ENCODE results near the gene PGM1.
A peak's percentile ranks its signal among the peaks of the same experiment; 100 is the strongest.
"Not testable (repeated sequence)": the region's sequence is repeated elsewhere in the genome, so short reads cannot be mapped to it uniquely, and the experiment has no call there.

The PGM1 gene

DNA sequence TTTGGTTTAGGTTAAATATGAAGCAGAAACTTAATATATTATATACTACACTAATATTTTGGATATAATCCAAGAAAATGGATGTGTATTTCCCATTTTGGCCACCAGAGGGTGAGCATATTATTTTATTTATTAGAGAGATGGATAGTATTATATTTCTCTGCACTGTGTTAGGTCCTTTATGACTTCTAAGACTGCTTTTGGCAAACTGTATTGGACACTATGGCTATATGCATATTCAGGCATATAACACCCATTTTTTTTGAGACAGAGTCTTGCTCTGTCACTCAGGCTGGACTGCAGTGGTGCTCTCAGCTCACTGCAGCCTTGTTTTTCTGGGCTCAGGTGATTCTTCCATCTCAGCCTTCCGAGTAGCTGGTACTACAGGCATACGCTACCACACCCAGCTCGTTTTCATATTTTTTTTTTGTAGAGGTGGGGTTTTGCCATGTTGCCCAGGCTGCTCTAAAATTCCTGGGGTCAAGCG, 17.8 kb upstream of the PGM1 start:
- in situ Hi-C loops (cut with HindIII; ENCODE audit: low pct_unique_long_range_greater_than_20kb, low sequenced_read_pairs): no loop called here
- no peak for TF ChIP-seq JUND (IDR thresholded peaks at IDR 0.05; ENCODE audit: low read depth)
- peak in 1 of 2 experiments; percentile 52 for DNase-seq (ENCODE audit: low read depth in 1 of 2, low spot score in 1 of 2)

DNA sequence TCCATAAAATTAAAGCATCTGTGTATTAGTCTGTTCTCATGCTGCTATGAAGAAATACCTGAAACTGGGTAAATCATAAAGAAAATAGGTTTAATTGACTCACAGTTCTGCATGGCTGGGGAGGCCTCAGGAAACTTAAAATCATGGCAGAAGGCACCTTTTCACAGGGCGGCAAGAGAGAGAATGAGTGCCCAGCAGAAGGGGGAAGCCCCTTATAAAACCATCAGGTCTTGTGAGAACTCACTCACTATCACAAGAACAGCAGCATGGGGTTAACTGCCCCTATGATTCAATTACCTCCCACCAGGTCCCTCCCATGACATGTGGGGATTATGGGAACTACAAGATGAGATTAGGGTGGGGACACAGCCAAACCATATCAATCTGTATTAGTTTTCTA, 6.9 kb upstream of the PGM1 start:
- in situ Hi-C loops (cut with HindIII; ENCODE audit: low pct_unique_long_range_greater_than_20kb, low sequenced_read_pairs); DNase-seq (ENCODE audit: low read depth in 1 of 2, low spot score in 1 of 2): not testable (repeated sequence)

- in situ Hi-C loops (cut with HindIII; ENCODE audit: low pct_unique_long_range_greater_than_20kb, low sequenced_read_pairs): no loop called here
- no peak for TF ChIP-seq JUND (IDR thresholded peaks at IDR 0.05; ENCODE audit: low read depth)
- DNase-seq (ENCODE audit: low read depth in 1 of 2, low spot score in 1 of 2): no peak
Measured at GRCh38 chr1:63590166-63590560, 3.0 kb upstream of the PGM1 start.

DNA sequence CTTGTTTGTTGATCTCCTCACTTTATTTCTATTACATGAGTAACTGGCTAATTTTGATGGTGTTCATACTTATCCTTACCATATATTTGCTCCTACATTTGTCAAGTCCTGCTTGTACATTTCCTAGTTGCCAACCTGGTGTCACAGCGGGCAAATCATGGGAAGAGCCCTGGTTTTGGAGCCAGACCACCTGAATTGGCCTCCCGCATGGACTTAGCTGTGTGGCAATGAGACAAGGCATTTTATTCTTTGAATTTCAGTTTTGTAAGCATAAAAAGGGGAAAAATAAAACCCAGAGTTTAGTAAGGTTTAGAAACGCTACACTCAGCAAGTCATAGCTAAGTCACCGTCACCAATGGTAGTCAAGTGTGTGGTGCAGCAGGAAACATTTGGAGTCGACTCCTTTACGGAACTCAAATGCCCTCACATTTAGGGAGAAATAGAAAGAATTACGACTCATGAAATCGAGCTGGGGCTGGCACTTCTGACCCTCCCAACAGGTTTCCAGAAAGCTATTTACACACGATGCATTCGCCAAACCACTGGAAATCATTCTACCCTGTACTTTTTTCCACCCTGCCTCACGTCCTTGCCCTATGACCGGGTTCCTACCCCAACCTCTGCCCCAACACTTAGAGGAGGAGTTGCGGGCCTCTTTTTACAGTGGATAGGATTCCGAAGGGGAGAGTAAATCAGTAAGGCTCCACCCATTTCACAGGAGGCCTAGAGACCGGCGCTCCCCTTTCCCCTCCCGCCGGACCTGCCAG, 492 bp upstream of the PGM1 start:
- in situ Hi-C loops (cut with HindIII; ENCODE audit: low pct_unique_long_range_greater_than_20kb, low sequenced_read_pairs): no loop called here
- peak in 1 of 2 experiments; percentile 47 for DNase-seq (ENCODE audit: low read depth in 1 of 2, low spot score in 1 of 2)
- TF ChIP-seq JUND (IDR thresholded peaks at IDR 0.05; ENCODE audit: low read depth): no peak

DNA sequence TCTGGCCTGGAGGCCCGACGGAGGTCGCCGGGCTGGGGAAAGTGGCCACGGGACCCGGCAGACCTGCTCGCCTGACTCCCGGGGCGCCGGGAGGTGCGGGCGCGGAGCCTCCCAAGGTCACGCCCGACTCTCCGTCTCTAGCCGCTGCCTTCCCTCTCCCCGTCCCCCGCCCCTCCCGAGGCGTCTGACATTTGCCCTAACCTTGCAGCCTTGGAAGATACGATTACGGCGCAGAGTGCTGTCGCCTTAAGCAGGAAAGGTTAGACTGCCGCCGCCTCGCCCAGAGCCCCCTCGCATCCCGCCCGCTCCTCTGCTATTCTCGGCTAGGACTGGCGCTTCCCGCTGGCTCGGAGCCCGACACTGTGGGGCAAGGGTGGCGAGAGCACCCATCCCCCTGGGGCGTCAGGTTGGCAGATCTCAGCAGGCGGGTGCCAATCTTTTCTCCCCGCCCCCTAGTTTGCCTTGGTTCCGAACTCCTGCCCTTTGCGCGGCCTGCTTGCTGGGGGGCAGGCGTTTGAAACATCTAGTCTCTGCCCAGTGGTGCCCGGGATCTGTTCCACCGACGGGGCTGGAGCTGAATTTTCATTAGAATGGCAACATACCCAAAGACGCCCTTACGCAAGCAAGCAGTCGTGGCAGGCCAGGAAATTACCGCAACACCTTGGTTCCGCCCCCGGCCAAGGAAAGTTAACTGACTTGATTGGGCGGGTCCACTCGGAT, 835 bp downstream of the PGM1 start:
- no peak for TF ChIP-seq JUND (IDR thresholded peaks at IDR 0.05; ENCODE audit: low read depth)
- DNase-seq (ENCODE audit: low read depth in 1 of 2, low spot score in 1 of 2): peak; percentile 13 to 67
- in situ Hi-C loops (cut with HindIII; ENCODE audit: low pct_unique_long_range_greater_than_20kb, low sequenced_read_pairs): no loop called here

DNA sequence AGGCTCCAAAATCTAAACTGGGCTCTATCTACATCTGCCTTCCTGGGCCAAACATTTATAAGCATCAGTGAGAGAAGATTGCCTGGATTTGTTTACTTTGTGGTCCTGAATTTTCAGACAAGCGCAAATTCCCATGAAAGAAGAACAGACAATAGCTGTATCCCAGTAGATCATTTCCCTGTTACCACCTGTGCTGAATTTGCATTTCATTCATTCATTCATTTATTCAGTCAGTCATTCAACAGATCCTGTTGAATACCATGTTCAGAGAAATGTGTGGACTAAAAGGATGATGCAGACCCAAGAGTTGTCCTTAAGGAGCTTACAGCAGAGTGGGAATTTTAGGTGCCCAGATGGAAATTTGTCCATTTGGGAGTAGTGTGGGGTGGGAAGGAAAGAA, 2.2 kb downstream of the PGM1 start:
- in situ Hi-C loops (cut with HindIII; ENCODE audit: low pct_unique_long_range_greater_than_20kb, low sequenced_read_pairs): no loop called here
- DNase-seq (ENCODE audit: low read depth in 1 of 2, low spot score in 1 of 2): no peak
- TF ChIP-seq JUND (IDR thresholded peaks at IDR 0.05; ENCODE audit: low read depth): no peak

GRCh38 chr1:63599799-63600198, 6.6 kb downstream of the PGM1 start:
- in situ Hi-C loops (cut with HindIII; ENCODE audit: low pct_unique_long_range_greater_than_20kb, low sequenced_read_pairs): no loop called here
- TF ChIP-seq JUND (IDR thresholded peaks at IDR 0.05; ENCODE audit: low read depth): no peak
- no peak for DNase-seq (ENCODE audit: low read depth in 1 of 2, low spot score in 1 of 2)

- in situ Hi-C loops (cut with HindIII; ENCODE audit: low pct_unique_long_range_greater_than_20kb, low sequenced_read_pairs): no loop called here
- TF ChIP-seq JUND (IDR thresholded peaks at IDR 0.05; ENCODE audit: low read depth): no peak
- no peak for DNase-seq (ENCODE audit: low read depth in 1 of 2, low spot score in 1 of 2)
Measured at GRCh38 chr1:63600248-63600647, 7.0 kb downstream of the PGM1 start.

GRCh38 chr1:63601061-63601460, 7.8 kb downstream of the PGM1 start:
- no peak for DNase-seq (ENCODE audit: low read depth in 1 of 2, low spot score in 1 of 2)
- in situ Hi-C loops (cut with HindIII; ENCODE audit: low pct_unique_long_range_greater_than_20kb, low sequenced_read_pairs): no loop called here
- TF ChIP-seq JUND (IDR thresholded peaks at IDR 0.05; ENCODE audit: low read depth): no peak

DNA sequence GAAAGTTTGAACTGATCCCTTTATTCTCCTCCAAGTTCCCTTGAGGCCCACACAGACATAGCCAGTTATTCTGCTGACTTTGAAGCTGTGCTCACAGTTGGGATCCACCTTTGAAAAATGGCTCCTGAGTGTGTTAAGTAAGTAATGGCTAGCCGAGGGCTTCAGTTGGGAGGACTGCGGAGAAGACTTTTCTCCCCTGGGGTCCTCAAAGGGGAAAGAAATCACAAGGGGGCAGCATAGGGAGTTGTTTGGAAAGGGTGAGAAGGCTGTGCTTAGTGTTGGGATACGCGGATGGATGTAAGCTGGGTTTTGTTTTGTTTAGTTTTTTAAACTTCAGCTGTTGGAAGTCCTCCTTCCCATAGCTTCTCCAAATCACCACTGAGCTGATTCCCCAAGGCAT, 8.3 kb downstream of the PGM1 start:
- in situ Hi-C loops (cut with HindIII; ENCODE audit: low pct_unique_long_range_greater_than_20kb, low sequenced_read_pairs): no loop called here
- no peak for TF ChIP-seq JUND (IDR thresholded peaks at IDR 0.05; ENCODE audit: low read depth)
- DNase-seq (ENCODE audit: low read depth in 1 of 2, low spot score in 1 of 2): no peak

DNA sequence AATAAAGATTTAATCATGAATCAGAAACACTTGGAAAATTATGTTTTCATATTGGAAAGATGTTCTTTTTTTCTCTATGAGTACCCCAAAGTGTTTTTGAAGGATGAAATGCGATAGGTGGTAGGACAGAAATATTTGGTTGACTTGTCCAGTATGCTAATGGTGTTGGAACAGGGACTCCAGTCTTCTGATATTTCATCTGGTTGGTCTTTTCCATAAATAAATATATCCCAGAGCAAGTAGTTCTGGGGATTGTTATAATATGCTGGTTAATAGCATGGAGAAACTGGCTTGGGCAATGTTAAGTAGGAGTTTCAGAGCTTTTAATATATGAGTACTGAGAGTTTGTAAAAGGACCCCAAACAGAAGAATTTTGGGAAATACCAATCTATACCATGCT, 8.7 kb downstream of the PGM1 start:
- TF ChIP-seq JUND (IDR thresholded peaks at IDR 0.05; ENCODE audit: low read depth): no peak
- in situ Hi-C loops (cut with HindIII; ENCODE audit: low pct_unique_long_range_greater_than_20kb, low sequenced_read_pairs): no loop called here
- no peak for DNase-seq (ENCODE audit: low read depth in 1 of 2, low spot score in 1 of 2)

- no peak for DNase-seq (ENCODE audit: low read depth in 1 of 2, low spot score in 1 of 2)
- in situ Hi-C loops (cut with HindIII; ENCODE audit: low pct_unique_long_range_greater_than_20kb, low sequenced_read_pairs): no loop called here
- no peak for TF ChIP-seq JUND (IDR thresholded peaks at IDR 0.05; ENCODE audit: low read depth)
Measured at GRCh38 chr1:63602629-63603028, 9.4 kb downstream of the PGM1 start.

DNA sequence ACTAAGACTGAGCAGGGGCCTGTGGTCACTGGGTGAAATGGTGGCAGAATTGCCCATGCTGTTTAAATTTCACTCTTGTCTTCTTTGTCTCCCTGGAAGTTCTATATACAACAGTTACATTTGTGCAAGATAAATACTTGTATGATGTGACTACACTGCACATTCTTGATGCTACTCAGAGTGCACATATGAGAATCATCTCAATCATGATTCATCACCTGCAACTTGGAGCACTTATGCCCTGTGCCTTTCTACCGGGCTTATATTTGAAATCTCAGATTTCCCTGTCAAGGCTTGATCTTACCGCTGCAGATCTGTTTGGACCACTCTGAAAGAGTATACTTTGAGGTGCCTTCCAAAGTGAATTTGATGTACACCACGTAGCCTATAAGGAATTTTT, 10.6 kb downstream of the PGM1 start:
- no peak for TF ChIP-seq JUND (IDR thresholded peaks at IDR 0.05; ENCODE audit: low read depth)
- no peak for DNase-seq (ENCODE audit: low read depth in 1 of 2, low spot score in 1 of 2)
- in situ Hi-C loops (cut with HindIII; ENCODE audit: low pct_unique_long_range_greater_than_20kb, low sequenced_read_pairs): no loop called here

Measured in T47D (cell line).